Motor neuron (in vitro differentiated cells): Measurements from ENCODE around the gene IRX6. TPM values are rescaled to one million over a fixed set of nuclear protein-coding genes. Genes with fewer than 3 reads are reported as not detected.

Experiments
- ATAC-seq, 8 experiments: fragments of 200-7000 bp; cut with Tn5 transposase; replicated peaks in 6 of 8; 2 replicates each; pipeline ENCODE4 v1.8.0; 2021; ENCODE audit warnings: mild to moderate bottlenecking in 8 of 8, moderate library complexity in 8 of 8
- H3K27ac ChIP-seq, 2 donors: fragments of 250-450 bp; sonication (Bioruptor Pico); 2 replicates each; pipeline ENCODE4 v1.9.0; 2021; ENCODE audit warnings: antibody characterized with exemption in 2 of 2, mild to moderate bottlenecking in 2 of 2, moderate library complexity in 1 of 2
- H3K4me1 ChIP-seq, 2 donors: fragments of 250-450 bp; sonication (Bioruptor Pico); replicated peaks in 1 of 2; 2 replicates each; pipeline ENCODE4 v1.6.1; 2021; ENCODE audit warnings: antibody characterized with exemption in 2 of 2, mild to moderate bottlenecking in 2 of 2, moderate library complexity in 1 of 2
- H3K4me3 ChIP-seq, 5 donors: fragments of 250-450 bp; sonication (Bioruptor Pico); 2 replicates each; pipeline ENCODE4 v1.9.0; 2021; ENCODE audit warnings: antibody characterized with exemption in 5 of 5, mild to moderate bottlenecking in 5 of 5, moderate library complexity in 4 of 5
- WGBS, 10 experiments: fragments of 450-650 bp; shearing (Covaris generic); methylation state at CpG; one replicate each; pipeline ENCODE4 v1.0.0; 2022; 5-methylcytosine and 5-hydroxymethylcytosine counted together
- in situ Hi-C, 9 experiments: fragments of 400-800 bp; cut with MboI; loops; one replicate each; pipeline ENCODE4 v1.15.0; 2021; ENCODE audit warnings: low sequenced_read_pairs in 9 of 9, low pct_unique_long_range_greater_than_20kb in 2 of 9; ENCODE audit not compliant: unreplicated experiment in 9 of 9
- total RNA-seq, 8 experiments: library from RNA; unstranded; fragments of 300-600 nt; gene quantifications; 2 replicates each; pipeline versions ENCODE4 v1.2.3 to v1.2.4, GENCODE V29; 2022

IRX6 gene
- total RNA-seq, 8 experiments from 2014 or later, result 0.50 to 10.6 (median 2.3) TPM; not detected in 1

DNA sequence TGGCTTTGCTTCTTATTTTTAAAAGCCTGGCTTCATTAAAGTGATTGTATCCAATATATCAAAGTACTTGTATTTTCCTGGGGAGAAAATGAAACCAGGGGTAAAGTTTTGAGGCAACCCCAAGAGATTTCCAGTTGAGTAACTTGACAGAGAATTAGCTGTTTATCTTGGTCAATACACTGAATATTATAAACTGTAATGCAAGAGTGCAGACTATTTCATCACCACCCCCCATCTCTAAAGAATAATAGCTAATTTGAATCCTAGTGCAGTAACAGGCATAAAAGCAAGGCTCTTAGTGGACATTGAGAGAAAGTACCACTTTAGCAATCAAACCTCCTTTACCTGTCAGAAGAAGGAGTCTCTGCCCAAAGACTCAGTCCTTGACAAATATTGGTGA lies 27.0 kb downstream of the IRX6 start:
- Histone ChIP-seq H3K4me3 (no peak overlapping the region), H3K4me1 (peaks cover 3 to 13% of the 10 kb centered on the region in 2 donors), H3K27ac (no peak overlapping the region)
- in situ Hi-C loops, result loop anchor here in 3 of 9 experiments (25.0 kb wide), 1 partner anchor 414 kb away; the partner anchor contains the start of gene IRX5 (in 3 of the 3)
- ATAC-seq, result peak in 2 of 8 experiments; percentile 24 to 55

DNA sequence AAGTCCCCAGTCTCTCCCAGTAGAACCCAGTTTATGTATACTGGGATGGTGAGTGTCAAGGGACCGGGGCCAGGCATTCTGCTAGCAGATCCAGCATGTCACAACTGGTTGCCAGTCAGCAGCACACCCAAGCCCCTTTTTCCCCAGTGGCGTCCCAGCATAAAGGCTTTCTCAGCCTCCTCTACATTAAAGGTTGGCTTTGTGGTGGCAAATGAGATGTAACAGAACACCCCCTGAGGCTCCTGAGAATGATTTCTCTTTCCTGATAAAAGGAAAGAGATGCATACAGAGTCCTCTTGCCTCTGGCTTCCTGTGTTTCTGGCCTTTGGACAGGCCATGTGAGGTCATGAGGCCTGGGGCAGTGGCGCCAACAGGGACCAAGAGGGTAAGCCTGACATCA lies 27.9 kb downstream of the IRX6 start:
- no peak overlapping the region for H3K27ac ChIP-seq
- H3K4me1 ChIP-seq, result peaks cover 3 to 13% of the 10 kb centered on the region in 2 donors
- WGBS, 10 experiments, result 44 to 100% (median 97%) methylated on average over 1 to 3 of the region's 3 CpGs; no CpG with 5 or more reads in 4 of the 10 experiments
- H3K4me3 ChIP-seq, result no peak overlapping the region
- in situ Hi-C loops, result loop anchor here in 3 of 9 experiments (25.0 kb wide), 1 partner anchor 415 kb away; the partner anchor contains the start of gene IRX5 (in 3 of the 3)
- ATAC-seq, result no peak

DNA sequence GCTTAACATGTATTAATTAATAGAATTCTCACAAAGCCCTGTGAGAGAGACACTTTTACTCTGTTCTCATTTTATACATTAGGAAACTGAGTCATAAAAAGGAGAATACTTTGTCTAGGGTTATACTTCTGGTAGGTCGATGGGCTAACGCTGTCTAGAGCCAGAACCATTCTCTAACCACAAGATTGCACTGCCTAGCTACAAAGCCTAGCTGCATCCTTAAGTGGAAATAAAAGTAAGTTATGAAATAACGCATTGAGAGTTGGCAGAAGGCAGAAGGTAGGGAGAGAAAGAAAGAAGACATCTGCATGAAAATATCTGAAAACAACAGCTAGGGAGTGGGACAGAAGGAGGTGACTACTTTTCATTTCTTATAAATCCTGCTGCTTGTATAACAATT lies 33.2 kb downstream of the IRX6 start:
- 30 to 100% (median 83%) methylated on average over 2 to 3 of the region's 3 CpGs for WGBS, 10 experiments
- no peak for ATAC-seq
- Histone ChIP-seq H3K4me1 (no peaks in the 10 kb centered on the region), H3K4me3 (no peak overlapping the region), H3K27ac (no peak overlapping the region)
- in situ Hi-C loops, result loop anchor here in 3 of 9 experiments (25.0 kb wide), 1 partner anchor 420 kb away; the partner anchor contains the start of gene IRX5 (in 3 of the 3)

DNA sequence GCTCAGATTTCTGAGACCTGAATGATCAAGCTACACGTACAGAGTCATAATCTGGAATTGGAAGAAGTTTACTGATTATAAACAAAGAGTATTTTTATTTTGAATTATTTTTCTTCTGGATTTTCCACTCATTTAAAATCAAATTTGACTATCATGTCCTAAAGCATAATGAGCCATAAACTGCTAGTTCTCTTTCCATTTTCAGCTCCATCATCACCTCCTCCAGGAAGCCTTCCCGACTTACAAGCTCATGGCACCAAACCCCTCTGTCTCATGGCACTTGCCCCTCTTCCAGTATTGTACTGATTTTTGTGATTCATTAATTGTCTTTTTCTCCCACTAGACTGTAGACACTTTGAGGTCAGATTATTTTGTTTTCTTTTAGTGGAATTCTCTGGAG lies 35.9 kb downstream of the IRX6 start:
- 0 to 100% (median 86%) methylated on average over 1 to 2 of the region's 2 CpGs; no CpG with 5 or more reads in 1 of the 10 experiments for WGBS, 10 experiments
- no peak for ATAC-seq
- Histone ChIP-seq H3K27ac (no peak overlapping the region), H3K4me1 (no peaks in the 10 kb centered on the region), H3K4me3 (no peak overlapping the region)
- in situ Hi-C loops, result loop anchor here in 3 of 9 experiments (25.0 kb wide), 1 partner anchor 423 kb away; the partner anchor contains the start of gene IRX5 (in 3 of the 3)

DNA sequence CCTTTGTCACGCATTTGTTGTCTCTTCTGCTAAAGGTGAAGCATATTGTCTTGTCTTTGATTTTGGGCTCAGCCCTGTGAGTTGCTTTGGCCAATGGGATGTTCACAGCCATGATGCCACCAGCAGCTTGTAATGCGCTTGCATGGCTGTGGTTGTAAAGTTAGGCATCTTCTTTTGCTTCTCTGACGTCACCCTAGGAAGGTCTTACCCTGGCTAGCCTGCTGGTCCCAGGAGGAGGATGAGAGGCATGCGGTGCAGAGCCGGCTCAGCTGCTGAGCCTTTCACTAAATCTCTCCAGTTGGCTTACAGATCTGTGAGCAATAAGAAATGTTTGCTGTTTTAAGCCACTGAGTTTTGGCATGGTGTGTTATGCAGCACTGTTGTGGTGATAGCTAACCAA lies 40.8 kb downstream of the IRX6 start:
- in situ Hi-C loops, result loop anchor here in 3 of 9 experiments (25.0 kb wide), 1 partner anchor 428 kb away; the partner anchor contains the start of gene IRX5 (in 3 of the 3)
- no peak for ATAC-seq
- WGBS, 10 experiments, result 40 to 97% (median 80%) methylated on average over 1 to 5 of the region's 5 CpGs; no CpG with 5 or more reads in 3 of the 10 experiments
- Histone ChIP-seq H3K4me1 (peaks cover 0 to 23% of the 10 kb centered on the region in 2 donors), H3K4me3 (no peak overlapping the region), H3K27ac (no peak overlapping the region)

DNA sequence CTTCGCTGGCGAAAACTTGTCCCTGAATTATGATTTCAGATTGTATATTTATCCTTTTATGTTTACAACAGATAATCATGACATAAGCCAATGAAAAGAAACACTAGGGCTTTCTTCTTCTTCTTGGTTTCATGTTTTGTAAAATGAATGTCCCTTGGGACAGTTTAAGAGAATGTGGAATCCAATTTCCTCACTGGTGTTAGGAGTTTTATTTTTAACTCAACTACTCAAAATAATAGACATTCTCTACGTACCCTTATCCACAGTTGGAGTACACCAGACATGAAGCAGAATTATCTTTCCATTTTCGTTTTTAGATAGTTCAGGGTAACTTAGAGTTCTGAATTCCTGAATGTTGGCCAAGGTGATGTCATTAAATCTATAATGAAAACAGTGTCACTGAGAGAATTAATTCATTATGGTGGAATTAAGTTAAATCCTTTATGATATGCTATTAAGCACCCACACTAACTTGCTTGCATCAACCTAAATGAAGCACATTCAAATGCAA lies 43.4 kb downstream of the IRX6 start:
- 10 to 92% (median 81%) methylated on average over 2 to 4 of the region's 4 CpGs for WGBS, 10 experiments
- peaks cover 8 to 43% of the 10 kb centered on the region in 2 donors for H3K4me1 ChIP-seq
- ATAC-seq, result no peak
- H3K4me3 ChIP-seq, result no peak overlapping the region
- in situ Hi-C loops, result loop anchor here in 3 of 9 experiments (25.0 kb wide), 1 partner anchor 430 kb away; the partner anchor contains the start of gene IRX5 (in 3 of the 3)
- H3K27ac ChIP-seq, result no peak overlapping the region

DNA sequence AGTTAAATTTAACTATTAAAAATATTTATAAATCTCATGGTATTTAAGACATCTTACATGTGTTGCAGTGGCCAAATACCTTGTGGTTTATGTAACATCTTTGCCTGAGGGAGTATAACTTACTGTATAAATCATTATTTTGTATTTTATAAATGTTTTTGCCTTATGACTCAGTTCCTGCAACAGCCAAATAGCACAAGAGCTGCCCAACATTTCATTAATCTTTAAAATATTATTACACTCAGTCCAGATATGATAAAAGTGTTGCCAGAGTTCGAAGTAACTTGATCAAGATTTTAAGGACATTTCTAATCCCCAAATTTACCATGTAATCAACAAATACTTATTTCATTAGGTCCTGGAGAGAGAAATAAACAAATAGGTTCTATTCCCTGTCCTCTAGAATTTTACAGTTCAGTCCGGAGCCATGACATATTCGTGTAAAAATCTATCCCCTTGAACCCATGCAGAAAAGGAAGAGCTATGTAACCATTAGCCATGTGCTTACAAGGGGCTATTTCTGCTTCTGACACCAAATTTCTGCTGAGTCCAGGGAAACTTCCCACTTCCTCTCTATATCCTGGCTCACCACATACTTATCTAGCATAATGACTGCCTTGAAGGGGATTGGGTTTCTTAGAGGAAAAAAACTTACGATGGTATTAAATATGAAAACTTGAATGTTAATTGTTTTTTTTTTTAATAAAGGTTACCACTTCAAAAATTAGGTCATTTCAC lies 44.0 kb downstream of the IRX6 start:
- H3K27ac ChIP-seq, result no peak overlapping the region
- H3K4me1 ChIP-seq, result peaks cover 11 to 50% of the 10 kb centered on the region in 2 donors
- no peak overlapping the region for H3K4me3 ChIP-seq
- 10 to 100% (median 76%) methylated on average over 1 to 4 of the region's 4 CpGs for WGBS, 10 experiments
- no peak for ATAC-seq
- in situ Hi-C loops, result loop anchor here in 3 of 9 experiments (25.0 kb wide), 1 partner anchor 431 kb away; the partner anchor contains the start of gene IRX5 (in 3 of the 3)

DNA sequence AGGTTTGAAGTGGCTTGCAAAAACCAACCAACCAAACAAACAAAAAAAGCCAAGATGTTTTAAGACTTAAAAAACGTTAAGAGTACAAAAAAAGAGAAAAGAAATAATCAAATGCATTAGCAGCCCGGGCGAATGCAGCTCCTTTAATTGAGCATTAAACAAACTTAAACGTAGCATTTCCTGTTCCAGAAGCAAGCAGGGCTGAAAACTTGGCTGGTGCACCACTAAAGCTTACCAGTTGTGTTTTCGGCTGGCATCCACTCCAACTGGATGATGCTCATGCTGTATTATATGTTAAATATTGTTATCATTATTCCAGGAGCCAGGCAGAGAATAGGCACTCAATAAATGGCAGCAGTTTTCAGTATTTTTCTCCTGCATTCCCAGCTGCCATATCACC lies 45.1 kb downstream of the IRX6 start:
- ATAC-seq, result no peak
- H3K27ac ChIP-seq, result no peak overlapping the region
- no peak overlapping the region for H3K4me3 ChIP-seq
- WGBS, 10 experiments, result 3 to 81% (median 65%) methylated on average over 2 to 5 of the region's 5 CpGs
- in situ Hi-C loops, result loop anchor here in 3 of 9 experiments (25.0 kb wide), 1 partner anchor 432 kb away; the partner anchor contains the start of gene IRX5 (in 3 of the 3)
- H3K4me1 ChIP-seq, result peaks cover 11 to 53% of the 10 kb centered on the region in 2 donors

DNA sequence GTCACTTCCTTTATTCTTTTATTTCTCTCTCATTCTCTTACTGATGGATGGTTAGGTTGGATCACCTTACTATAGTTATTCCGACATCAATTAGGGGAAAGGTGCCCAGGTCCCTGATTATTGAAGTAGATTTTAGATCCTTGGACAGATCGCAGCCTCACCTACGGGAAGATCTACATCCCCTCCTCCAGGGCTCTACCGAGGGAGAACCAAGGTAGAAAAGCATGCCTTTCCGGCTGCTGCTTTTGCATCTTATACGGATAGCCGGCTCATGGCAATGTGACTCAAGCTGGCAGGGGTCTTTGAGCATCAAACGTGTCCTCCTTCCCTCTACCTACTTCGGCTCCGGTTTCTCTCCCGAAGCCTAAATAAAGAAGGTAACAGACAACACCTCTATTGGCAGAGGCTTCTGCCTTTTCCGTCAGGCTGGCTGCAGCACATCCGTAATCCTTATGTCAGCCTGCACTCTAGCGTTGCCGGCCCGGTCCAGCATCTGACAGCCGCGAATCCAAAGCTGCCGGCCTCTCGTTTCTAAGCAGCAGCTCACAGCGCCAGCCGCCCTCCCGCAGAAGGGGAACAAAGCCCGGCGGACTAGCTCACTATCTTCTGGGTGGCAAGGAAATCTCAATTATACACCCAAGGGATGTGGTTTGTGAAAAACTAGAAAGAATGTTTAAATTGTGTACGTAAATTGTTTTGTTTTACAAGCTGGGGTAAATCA lies 46.9 kb downstream of the IRX6 start:
- in situ Hi-C loops, result loop anchor here in 3 of 9 experiments (25.0 kb wide), 1 partner anchor 434 kb away; the partner anchor contains the start of gene IRX5 (in 3 of the 3)

DNA sequence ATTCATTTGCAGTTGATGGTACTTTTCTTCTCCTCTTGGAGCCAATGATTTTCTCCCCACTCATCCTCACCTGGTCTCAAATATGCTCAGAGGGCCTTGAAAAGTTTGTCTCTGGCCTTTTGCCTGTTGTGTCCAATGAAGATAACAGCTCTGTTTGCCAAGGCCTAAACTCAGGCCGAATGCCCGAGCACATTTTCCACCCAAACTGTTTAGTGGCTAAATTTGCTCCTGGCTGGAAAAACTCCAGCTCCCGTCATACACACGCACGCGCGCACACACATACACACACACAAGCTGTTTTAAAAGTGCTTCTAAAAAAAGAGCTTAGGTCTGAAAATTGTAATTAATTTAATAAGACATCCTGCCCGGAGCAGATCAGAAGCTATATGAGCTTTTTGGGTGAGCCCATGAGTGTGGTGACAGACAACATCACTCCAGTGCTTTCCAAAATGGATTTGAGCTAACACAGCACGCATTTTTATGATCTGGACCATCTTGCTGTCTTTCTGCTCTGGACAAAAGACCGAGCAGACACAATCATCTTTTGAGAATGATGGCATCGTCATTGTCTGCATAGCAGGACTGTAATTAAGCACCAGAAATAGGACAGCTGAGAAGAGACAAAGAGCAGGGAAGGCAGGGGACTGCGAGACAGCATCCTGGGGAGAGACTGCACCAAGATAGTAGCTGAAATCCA lies 48.9 kb downstream of the IRX6 start:
- Histone ChIP-seq H3K27ac (no peak overlapping the region), H3K4me1 (peaks cover 11 to 44% of the 10 kb centered on the region in 2 donors), H3K4me3 (no peak overlapping the region)
- in situ Hi-C loops, result loop anchor here in 3 of 9 experiments (25.0 kb wide), 1 partner anchor 436 kb away; the partner anchor contains the start of gene IRX5 (in 3 of the 3)
- 0 to 88% (median 64%) methylated on average over 1 to 11 of the region's 12 CpGs; no CpG with 5 or more reads in 1 of the 10 experiments for WGBS, 10 experiments
- peak in 5 of 8 experiments; percentile 20 to 50 (median 39) for ATAC-seq

More for the DNA sequence above, 46.9 kb downstream of the IRX6 start:
- Histone ChIP-seq H3K27ac (no peak overlapping the region), H3K4me1 (peaks cover 11 to 53% of the 10 kb centered on the region in 2 donors), H3K4me3 (peak overlapping the region; percentile 2 to 24 (median 11))
- WGBS, 10 experiments, result 0 to 20% (median 13%) methylated on average over 2 to 18 of the region's 26 CpGs
- ATAC-seq, result peak; percentile 94 to 100 (median 99)

DNA sequence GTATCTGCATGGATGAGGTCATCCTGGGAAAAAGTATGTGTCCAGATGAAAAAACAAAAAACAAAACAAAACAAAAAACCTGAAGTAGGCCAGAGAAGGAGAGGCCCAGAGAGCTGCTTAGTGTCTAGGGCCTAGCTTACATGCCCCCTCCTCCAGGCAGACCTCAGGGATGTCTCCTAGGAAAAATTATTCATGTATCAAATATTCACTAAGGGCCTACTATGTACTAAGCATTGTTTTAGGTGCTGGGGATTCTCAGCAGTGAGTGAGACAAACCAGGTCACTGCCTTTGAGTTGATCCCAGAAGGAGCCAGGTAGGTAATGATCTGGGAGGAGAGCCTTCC lies 49.5 kb downstream of the IRX6 start:
- in situ Hi-C loops, result loop anchor here in 3 of 9 experiments (25.0 kb wide), 1 partner anchor 436 kb away; the partner anchor contains the start of gene IRX5 (in 3 of the 3)
- Histone ChIP-seq H3K4me3 (no peak overlapping the region), H3K4me1 (peaks cover 11 to 39% of the 10 kb centered on the region in 2 donors), H3K27ac (no peak overlapping the region)
- ATAC-seq, result no peak

DNA sequence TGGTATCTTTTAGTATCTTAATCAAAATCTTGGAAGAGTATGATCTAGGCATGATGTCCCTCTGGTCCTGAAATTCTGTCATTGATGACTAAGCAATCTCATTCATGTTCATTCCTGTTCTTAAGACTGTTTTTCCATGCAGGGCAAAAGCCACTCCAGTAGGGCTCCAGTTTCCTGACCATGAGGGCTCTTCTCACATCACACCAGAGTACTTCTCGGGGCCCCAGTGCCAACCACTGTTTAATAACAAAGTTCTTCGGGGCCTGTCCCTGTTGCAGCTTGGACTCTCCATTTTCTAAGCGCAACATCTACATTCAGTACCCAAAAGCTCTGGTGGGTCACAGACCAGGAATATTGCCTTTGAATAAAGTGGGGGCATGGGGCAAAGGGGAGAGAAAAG lies 52.0 kb downstream of the IRX6 start:
- in situ Hi-C loops, result loop anchor here in 2 of 9 experiments (25.0 kb wide), 1 partner anchor 439 kb away; the partner anchor contains the start of gene IRX5 (in 2 of the 2)
- H3K4me3 ChIP-seq, result no peak overlapping the region
- ATAC-seq, result no peak
- WGBS, 10 experiments, result 26 to 100% (median 82%) methylated on average over 1 to 3 of the region's 3 CpGs; no CpG with 5 or more reads in 1 of the 10 experiments
- peaks cover 7 to 20% of the 10 kb centered on the region in 2 donors for H3K4me1 ChIP-seq
- no peak overlapping the region for H3K27ac ChIP-seq
